ENCODE measurements around the gene PFKL.
A peak's percentile ranks its signal among the peaks of the same experiment; 100 is the strongest.
"Not testable (repeated sequence)": the region's sequence is repeated elsewhere in the genome, so short reads cannot be mapped to it uniquely, and the experiment has no call there.

The PFKL gene

DNA sequence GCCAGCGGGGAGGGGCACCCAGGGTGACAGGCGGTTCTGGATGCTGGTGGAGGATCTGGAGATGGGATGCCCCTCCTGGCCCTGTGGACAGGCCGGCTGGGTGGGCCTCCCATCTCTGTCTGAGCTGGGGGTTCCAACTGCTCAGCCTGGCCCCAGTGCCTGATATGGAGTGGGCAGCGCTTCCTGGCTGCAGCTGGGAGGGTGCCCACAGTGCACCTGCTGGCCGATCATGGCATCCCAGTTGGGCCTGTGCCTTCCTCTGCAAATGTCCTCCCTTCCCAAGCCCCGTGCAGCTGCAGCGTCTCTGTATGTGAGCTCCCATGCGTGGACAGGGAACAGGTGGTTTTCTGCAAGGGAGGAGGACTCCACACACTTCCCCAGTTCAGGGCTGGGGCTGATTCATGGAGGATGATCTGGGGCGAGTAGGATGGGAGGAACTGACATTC, 2.1 kb downstream of the PFKL start:
- peak in 1 of 2 experiments; percentile 59 for DNase-seq (ENCODE audit: low read depth in 1 of 2, low spot score in 1 of 2)
- Histone ChIP-seq H3K27me3 (ENCODE audit: insufficient read depth, poor library complexity, severe bottlenecking) (no peaks in the 10 kb centered on the region), H3K4me3 (replicated peaks; ENCODE audit: insufficient read depth, low read length) (peak overlapping the region; percentile 88; the same call in 1 of the 2 replicates), H3K27ac (replicated peaks) (0 out of 2 replicates have a peak overlapping the region, but pooled peaks have one; percentile 0)
- TF ChIP-seq, protein P1, sequence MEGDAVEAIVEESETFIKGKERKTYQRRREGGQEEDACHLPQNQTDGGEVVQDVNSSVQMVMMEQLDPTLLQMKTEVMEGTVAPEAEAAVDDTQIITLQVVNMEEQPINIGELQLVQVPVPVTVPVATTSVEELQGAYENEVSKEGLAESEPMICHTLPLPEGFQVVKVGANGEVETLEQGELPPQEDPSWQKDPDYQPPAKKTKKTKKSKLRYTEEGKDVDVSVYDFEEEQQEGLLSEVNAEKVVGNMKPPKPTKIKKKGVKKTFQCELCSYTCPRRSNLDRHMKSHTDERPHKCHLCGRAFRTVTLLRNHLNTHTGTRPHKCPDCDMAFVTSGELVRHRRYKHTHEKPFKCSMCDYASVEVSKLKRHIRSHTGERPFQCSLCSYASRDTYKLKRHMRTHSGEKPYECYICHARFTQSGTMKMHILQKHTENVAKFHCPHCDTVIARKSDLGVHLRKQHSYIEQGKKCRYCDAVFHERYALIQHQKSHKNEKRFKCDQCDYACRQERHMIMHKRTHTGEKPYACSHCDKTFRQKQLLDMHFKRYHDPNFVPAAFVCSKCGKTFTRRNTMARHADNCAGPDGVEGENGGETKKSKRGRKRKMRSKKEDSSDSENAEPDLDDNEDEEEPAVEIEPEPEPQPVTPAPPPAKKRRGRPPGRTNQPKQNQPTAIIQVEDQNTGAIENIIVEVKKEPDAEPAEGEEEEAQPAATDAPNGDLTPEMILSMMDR (IDR thresholded peaks at IDR 0.05; ENCODE audit: insufficient read depth, low read length), result no peak
- TF ChIP-seq POLR2AphosphoS5 (IDR thresholded peaks at IDR 0.05; ENCODE audit: low read depth) (peak; percentile 43), GABPA (IDR thresholded peaks at IDR 0.05; ENCODE audit: low read depth) (no peak), SPI1 (IDR thresholded peaks at IDR 0.05; ENCODE audit: borderline replicate concordance, low read depth) (peak; percentile 47; the same call in 1 of the 2 replicates)

DNA sequence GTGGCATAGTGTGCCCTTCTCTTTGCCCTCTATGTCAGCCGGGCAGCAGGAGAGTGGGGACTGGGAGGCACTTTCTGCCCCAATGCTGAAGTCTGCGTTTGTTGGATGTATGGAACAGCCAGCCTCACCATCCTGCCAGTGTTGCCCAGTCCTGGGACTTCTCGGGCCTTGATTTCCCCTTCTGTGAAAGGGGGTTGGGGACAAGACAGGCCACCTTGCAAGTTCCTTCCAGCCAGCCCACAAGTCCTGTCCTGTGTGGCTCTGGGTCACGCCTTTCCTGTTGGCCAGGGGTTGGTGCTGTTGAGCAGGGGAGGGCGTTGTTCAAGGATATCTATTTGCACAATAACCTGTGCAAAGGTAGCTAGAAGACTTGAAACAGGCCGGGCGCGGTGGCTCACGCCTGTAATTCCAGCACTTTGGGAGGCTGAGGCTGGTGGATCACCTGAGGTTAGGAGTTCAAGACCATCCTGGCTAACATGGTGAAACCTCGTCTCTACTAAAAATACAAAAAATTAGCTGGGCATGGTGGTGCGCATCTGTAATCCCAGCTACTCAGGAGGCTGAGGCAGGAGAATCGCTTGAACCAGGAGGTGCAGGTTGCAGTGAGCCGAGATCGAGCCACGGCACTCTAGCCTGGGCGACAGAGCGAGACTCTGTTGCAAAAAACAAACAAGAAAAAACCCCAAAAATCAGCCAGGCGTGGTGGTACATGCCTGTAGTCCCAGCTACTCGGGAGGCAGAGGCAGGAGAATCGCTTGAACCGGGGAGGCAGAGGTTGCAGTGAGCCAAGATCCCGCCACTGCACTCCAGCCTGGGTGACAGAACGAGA, 2.9 kb downstream of the PFKL start:
- DNase-seq (ENCODE audit: low read depth in 1 of 2, low spot score in 1 of 2), result peak in 1 of 2 experiments; percentile 64
- not testable (repeated sequence) for H3K4me3 ChIP-seq (replicated peaks; ENCODE audit: insufficient read depth, low read length); H3K27me3 ChIP-seq (ENCODE audit: insufficient read depth, poor library complexity, severe bottlenecking)
- 0 out of 2 replicates have a peak overlapping the region, but pooled peaks have one; percentile 0 for H3K27ac ChIP-seq (replicated peaks)

GRCh38 chr21:44303490-44303981, 3.7 kb downstream of the PFKL start:
- Histone ChIP-seq H3K27ac (replicated peaks) (no peak overlapping the region), H3K4me3 (replicated peaks; ENCODE audit: insufficient read depth, low read length) (no peak overlapping the region), H3K27me3 (ENCODE audit: insufficient read depth, poor library complexity, severe bottlenecking) (no peaks in the 10 kb centered on the region)
- no peak for DNase-seq (ENCODE audit: low read depth in 1 of 2, low spot score in 1 of 2)
- TF ChIP-seq, protein P1 (IDR thresholded peaks at IDR 0.05; ENCODE audit: insufficient read depth, low read length), result no peak
- TF ChIP-seq POLR2AphosphoS5 (IDR thresholded peaks at IDR 0.05; ENCODE audit: low read depth) (no peak), GABPA (IDR thresholded peaks at IDR 0.05; ENCODE audit: low read depth) (no peak), SPI1 (IDR thresholded peaks at IDR 0.05; ENCODE audit: borderline replicate concordance, low read depth) (no peak)
- TF ChIP-seq, protein P2, sequence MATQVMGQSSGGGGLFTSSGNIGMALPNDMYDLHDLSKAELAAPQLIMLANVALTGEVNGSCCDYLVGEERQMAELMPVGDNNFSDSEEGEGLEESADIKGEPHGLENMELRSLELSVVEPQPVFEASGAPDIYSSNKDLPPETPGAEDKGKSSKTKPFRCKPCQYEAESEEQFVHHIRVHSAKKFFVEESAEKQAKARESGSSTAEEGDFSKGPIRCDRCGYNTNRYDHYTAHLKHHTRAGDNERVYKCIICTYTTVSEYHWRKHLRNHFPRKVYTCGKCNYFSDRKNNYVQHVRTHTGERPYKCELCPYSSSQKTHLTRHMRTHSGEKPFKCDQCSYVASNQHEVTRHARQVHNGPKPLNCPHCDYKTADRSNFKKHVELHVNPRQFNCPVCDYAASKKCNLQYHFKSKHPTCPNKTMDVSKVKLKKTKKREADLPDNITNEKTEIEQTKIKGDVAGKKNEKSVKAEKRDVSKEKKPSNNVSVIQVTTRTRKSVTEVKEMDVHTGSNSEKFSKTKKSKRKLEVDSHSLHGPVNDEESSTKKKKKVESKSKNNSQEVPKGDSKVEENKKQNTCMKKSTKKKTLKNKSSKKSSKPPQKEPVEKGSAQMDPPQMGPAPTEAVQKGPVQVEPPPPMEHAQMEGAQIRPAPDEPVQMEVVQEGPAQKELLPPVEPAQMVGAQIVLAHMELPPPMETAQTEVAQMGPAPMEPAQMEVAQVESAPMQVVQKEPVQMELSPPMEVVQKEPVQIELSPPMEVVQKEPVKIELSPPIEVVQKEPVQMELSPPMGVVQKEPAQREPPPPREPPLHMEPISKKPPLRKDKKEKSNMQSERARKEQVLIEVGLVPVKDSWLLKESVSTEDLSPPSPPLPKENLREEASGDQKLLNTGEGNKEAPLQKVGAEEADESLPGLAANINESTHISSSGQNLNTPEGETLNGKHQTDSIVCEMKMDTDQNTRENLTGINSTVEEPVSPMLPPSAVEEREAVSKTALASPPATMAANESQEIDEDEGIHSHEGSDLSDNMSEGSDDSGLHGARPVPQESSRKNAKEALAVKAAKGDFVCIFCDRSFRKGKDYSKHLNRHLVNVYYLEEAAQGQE (IDR thresholded peaks at IDR 0.05; ENCODE audit: insufficient replicate concordance, low read depth), result no peak

DNA sequence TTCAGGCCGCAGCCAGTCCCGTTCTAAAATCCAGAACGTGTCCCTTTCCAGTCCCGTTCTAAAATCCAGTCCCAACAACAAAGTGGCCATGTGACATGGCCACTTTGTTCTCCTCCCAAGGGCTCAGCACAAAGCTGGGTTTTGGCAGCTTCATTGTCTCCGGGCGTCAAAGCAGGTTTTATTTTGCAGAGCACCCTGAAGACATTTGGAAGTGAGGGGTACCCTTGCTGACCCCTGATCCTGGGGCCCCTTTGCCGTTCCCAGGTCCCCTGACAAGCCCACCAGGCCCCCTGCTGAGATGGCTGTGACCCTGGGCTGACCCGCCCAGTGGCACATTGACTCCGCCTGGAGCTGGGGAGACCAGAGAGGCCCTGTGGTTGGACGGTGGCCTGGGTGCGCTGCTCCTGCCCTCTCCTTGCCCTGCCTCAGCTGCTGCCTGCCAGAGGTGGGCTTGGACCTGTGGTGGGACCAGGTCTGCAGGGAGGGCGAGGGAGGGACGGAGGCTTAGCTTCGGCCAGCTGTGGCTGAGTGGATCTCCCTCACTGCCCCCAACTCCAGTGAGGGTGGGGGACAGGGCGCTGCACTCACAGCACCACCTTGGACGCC, 4.3 kb downstream of the PFKL start:
- H3K27me3 ChIP-seq (ENCODE audit: insufficient read depth, poor library complexity, severe bottlenecking), result no peaks in the 10 kb centered on the region
- 0 out of 2 replicates have a peak, but pooled peaks have one; percentile 2 for TF ChIP-seq POLR2AphosphoS5 (IDR thresholded peaks at IDR 0.05; ENCODE audit: low read depth)
- TF ChIP-seq, protein P1 (IDR thresholded peaks at IDR 0.05; ENCODE audit: insufficient read depth, low read length), result no peak
- no peak for TF ChIP-seq SPI1 (IDR thresholded peaks at IDR 0.05; ENCODE audit: borderline replicate concordance, low read depth)
- TF ChIP-seq, protein P2 (IDR thresholded peaks at IDR 0.05; ENCODE audit: insufficient replicate concordance, low read depth), result no peak
- no peak for TF ChIP-seq GABPA (IDR thresholded peaks at IDR 0.05; ENCODE audit: low read depth)
- no peak overlapping the region for H3K4me3 ChIP-seq (replicated peaks; ENCODE audit: insufficient read depth, low read length)
- no peak overlapping the region for H3K27ac ChIP-seq (replicated peaks)
- DNase-seq (ENCODE audit: low read depth in 1 of 2, low spot score in 1 of 2), result no peak

Measured in HL-60 (cell line).